Activated T-helper 1 cell treated with Interleukin-2 at 50 U/mL for 16 hours (primary cell): ENCODE results near the gene CLDN5.
"Not testable (repeated sequence)": the region's sequence is repeated elsewhere in the genome, so short reads cannot be mapped to it uniquely, and the experiment has no call there.

Experiments
- DNase-seq: peaks from one replicate; pipeline ENCODE4 v3.0.0-alpha.2; 2020; ENCODE audit warnings: low read depth

The CLDN5 gene

DNA sequence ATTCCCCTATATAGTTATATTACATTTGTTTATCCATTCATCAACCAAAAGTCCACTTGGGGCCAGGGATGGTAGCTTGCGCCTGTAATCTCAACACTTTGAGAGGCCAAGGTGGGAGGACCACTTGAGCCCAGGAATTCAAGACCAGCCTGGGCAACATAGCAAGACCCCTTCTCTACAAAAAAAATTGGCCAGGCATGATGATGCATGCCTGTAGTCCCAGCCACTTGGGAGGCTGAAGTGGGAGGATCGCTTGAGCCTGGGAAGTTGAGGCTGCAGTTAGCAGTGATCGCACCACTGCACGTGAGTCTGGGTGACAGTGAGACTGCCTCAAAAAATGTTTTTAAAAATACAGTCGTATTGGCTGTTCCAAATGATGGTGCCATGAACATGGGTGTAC, 24.2 kb upstream of the CLDN5 start:
- DNase-seq: not testable (repeated sequence)

GRCh38 chr22:19547620-19548019, 23.4 kb upstream of the CLDN5 start:
- no peak for DNase-seq

DNA sequence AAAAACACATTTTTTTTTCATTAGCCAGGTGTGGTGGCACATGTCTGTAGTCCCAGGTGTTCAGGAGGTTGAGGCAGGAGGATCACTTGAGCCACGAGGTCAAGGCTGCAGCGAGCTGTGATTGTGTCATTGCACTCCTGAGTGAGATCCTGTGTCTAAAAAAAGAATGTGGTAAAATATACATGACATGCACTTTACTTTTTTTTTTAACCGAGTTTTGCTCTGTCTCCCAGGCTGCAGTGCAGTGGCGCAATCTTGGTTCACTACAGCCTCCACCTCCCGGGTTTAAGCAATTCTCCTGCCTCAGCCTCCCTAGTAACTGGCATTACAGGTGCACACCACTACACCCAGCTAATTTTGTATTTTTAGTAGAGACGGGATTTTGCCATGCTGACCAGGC, 22.5 kb upstream of the CLDN5 start:
- no peak for DNase-seq

DNA sequence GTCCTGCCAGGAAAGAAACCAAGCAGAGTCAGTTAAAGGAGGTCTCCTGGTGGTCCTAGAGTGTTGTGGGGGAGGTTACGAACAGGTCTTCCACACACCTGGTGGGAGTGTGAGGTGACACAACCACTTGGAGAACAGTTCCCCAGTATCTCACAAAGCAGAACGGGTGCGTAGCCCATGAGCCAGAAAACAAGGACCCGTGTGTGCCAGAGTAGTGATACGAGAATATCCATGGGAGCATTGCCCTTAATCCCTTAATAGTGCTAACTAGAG, 21.7 kb upstream of the CLDN5 start:
- no peak for DNase-seq

GRCh38 chr22:19543970-19544708, 19.9 kb upstream of the CLDN5 start:
- DNase-seq: no peak

DNA sequence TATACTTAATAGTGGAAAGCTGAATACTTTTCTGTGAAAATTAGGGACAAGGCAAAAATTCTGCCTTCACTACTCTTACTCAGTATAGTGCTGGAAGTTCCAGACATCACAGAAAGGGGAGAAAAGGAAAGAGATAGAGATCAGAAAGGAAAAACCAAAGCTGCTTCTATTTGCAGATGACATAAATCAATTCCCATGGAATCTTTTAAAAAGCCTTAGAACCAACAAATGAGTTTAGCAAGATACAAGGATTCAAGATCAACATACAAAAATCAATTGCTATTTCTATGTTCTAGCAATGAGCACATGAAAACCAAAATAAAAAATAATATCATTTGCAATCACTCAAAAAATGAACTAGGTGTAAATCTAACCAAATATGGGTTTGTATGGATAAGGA, 16.2 kb upstream of the CLDN5 start:
- no peak for DNase-seq

DNA sequence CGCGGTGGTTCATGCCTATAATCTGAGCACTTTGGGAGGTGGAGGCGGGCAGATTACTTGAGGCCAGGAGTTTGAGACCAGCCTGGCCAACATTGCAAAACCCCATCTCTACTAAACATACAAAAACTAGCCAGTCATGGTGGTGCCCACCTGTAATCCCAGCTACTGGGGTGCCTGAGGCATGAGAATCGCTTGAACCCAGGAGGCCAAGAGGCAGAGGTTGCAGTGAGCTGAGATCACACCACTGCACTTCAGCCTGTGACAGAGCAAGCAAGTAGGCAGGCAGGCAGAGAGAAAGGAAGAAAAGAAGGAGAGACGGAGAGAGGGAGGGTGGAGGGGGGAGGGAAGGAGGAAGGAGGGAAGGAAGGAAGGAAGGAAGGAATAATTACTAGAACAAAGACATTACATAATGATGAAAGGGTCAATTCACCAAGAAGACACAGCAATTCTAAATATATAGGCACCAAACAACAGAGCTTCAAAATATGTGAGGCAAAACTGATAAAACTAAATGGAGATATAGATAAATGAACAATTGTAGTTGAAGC, 13.8 kb upstream of the CLDN5 start:
- DNase-seq: no peak

GRCh38 chr22:19536564-19536963, 12.4 kb upstream of the CLDN5 start:
- no peak for DNase-seq

DNA sequence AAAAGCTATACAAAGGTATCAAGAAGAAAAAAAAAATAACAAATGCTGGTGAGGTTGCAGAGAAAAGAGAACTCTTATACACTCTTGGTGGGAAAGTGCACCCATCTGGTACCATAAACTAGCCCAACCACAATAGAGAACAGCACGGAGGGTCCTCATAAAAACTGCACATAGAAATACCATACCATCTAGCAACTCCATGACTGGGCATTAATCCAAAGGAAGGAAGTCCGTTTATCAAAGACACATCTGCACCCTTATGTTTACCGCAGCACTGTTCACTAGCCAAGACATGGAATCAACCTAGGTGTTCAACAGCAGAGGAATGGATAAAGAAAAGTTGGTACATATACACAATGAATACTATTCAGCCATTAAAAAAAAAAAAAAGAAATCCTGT, 10.8 kb upstream of the CLDN5 start:
- no peak for DNase-seq

GRCh38 chr22:19533857-19534256, 9.6 kb upstream of the CLDN5 start:
- no peak for DNase-seq

GRCh38 chr22:19533049-19533626, 8.9 kb upstream of the CLDN5 start:
- no peak for DNase-seq

- DNase-seq: not testable (repeated sequence)
These were observed 7.1 kb upstream of the CLDN5 start for GRCh38 chr22:19531327-19531726.

DNA sequence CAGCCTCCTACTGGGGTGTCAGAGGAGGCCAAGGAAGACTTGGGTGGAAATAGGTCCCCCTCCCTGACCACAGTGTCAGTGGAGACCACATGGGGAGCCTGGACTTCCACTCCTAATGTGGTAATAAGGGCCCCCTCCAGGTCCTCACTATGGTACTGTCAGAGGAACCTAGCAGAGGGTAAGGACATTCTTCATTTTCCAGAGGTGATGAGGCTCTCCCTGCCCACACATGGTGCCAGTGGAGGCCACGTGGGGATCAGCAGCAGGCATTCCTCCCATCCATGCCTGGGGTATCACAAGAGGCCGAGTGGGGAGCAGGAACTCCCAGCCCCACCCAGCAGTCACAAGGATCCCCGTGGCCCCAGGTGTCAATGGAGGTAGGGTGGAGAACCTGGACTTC, 6.5 kb upstream of the CLDN5 start:
- DNase-seq: no peak

DNA sequence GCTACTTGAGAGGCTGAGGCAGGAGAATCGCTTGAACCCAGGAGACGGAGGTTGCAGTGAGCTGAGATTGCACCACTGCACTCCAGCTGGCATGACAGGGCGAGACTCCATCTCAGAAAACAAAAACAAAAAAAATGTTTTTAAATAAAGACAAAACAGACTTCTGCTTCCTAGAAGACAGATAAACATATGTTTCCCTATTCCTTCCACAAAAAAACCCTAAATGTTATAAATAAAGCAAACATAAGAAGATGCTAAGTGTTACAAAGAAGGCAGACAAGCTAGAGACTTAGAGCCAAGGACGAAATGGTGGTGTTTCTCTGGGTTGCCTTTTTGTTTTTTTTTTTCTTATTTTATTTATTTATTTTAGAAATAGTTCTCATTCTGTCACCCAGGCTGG, 5.6 kb upstream of the CLDN5 start:
- no peak for DNase-seq

- no peak for DNase-seq
These were observed 3.7 kb upstream of the CLDN5 start for GRCh38 chr22:19527861-19528417.

- DNase-seq: no peak
These were observed 3.1 kb upstream of the CLDN5 start for GRCh38 chr22:19527321-19527721.

DNA sequence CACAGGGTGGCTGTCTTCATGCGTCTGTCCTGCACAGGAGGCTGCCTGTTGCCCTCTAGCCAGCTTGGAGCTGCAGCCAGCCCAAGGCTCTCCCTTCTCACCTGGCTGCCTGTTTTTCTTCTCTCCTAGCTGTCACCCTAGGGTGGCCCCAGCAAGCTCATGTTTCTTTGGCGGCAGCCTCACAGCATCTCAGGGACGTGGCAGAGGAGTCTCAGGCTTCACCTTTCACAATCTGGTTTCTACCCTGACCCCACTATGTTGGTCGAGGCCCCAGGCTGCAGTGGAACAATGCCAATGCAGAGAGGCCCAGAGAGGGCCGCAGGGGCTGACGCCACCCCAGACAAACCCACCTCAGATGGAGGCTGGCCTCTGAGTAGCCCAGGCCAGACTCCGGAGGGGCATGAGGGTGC, 2.5 kb upstream of the CLDN5 start:
- no peak for DNase-seq

- no peak for DNase-seq
These were observed 2.0 kb upstream of the CLDN5 start for GRCh38 chr22:19526076-19526701.

GRCh38 chr22:19525666-19526065, 1.5 kb upstream of the CLDN5 start:
- DNase-seq: no peak

DNA sequence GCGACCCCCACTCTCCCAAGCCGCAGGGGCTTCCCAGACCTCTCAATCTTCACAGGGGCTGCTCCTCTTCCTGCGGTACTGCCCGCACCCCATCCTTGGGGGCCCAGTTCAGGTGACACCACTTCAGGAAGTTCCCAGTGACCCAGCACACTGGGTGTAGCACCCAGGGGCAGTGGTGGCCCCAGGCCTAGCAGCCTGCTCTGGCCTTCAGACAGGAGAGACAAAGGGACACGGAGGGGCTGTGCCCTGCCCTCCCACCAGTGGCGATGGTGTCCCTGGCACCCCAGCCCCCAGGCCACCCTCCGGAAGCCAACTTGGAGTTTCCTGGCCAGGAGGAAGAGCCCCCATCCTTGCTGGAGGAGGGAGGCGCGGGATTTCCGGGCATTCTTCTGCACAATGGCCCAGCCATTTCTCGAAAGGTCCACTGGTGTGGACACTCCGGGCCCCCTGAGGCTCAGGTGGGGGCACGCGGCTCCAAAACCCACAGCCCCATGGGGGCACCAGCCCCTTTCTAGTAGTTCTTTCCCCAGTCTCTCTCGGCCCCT, 978 bp upstream of the CLDN5 start:
- no peak for DNase-seq

- DNase-seq: no peak
These were observed 705 bp downstream of the CLDN5 start for GRCh38 chr22:19523240-19524169.

- DNase-seq: no peak
These were observed 1.4 kb downstream of the CLDN5 start for GRCh38 chr22:19522881-19523239.
